Measurements from ENCODE around the gene PWWP2B.
"Not testable (repeated sequence)": the region's sequence is repeated elsewhere in the genome, so short reads cannot be mapped to it uniquely, and the experiment has no call there.

PWWP2B gene

DNA sequence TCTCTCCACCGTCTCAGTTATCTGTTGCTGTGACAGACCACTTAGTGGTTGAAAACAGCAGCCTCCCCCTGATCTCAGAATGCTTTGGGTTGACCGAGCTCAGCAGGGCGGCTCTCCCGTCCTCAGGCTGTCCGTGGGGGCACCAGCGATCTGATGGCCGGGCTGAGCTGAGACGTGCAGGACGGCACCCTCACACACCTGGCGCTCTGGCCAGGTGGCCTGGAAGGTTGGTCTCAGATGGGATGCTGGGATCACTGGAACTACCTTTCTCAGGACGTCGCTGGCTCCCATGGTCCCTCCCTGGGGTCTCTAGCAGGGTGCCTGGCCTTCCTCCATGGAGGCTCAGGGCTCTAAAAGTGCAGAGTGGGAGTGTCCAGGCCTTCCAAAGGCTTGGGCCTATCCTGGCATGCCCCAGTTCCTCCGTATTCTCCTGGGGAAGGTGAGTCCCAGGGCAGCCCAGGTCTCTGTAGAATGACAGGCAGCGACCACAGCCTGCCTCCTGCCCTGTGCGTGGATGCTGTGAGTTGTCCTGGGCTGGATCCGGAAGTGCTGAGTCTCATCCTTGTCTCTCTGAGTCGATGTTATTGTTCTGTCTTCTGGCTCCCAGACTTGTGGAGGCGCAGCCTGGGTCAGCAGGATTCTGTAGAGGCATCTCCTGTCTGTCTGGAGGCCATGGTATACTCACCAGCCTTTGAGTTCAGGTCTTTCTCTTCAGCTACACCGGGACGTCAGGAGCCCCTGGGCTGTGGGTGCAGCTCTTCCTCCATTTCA lies 12.2 kb upstream of the PWWP2B start:
- no peaks in the 10 kb centered on the region for H3K9me3 Mint-ChIP-seq
- peaks cover 38% of the 10 kb centered on the region for H3K36me3 Mint-ChIP-seq
- peaks cover 28% of the 10 kb centered on the region for H3K4me1 Mint-ChIP-seq
- no peak for ATAC-seq
- H3K27ac Mint-ChIP-seq: peak overlapping the region; percentile 15
- no peak for DNase-seq (ENCODE audit: low spot score in 2 of 2)
- no peak overlapping the region for H3K4me3 Mint-ChIP-seq

DNA sequence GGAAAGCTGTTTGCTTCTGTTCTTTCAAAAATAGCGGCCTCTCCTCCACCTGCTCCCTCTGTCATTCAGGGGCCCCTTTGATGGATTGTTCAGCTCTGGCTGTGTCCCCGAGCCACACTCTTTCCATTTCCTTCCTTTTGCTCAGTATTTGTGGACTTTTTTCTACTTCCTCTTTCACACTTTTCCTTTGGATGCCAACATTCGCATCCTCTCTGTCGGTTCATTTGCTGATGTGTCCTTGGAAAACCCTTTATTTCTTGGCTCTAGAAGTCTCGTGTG lies 11.7 kb upstream of the PWWP2B start:
- no peak overlapping the region for H3K4me3 Mint-ChIP-seq
- peaks cover 28% of the 10 kb centered on the region for H3K4me1 Mint-ChIP-seq
- H3K9me3 Mint-ChIP-seq: no peaks in the 10 kb centered on the region
- H3K36me3 Mint-ChIP-seq: peaks cover 40% of the 10 kb centered on the region
- DNase-seq (ENCODE audit: low spot score in 2 of 2) (no peak), ATAC-seq (no peak)
- no peak overlapping the region for H3K27ac Mint-ChIP-seq

DNA sequence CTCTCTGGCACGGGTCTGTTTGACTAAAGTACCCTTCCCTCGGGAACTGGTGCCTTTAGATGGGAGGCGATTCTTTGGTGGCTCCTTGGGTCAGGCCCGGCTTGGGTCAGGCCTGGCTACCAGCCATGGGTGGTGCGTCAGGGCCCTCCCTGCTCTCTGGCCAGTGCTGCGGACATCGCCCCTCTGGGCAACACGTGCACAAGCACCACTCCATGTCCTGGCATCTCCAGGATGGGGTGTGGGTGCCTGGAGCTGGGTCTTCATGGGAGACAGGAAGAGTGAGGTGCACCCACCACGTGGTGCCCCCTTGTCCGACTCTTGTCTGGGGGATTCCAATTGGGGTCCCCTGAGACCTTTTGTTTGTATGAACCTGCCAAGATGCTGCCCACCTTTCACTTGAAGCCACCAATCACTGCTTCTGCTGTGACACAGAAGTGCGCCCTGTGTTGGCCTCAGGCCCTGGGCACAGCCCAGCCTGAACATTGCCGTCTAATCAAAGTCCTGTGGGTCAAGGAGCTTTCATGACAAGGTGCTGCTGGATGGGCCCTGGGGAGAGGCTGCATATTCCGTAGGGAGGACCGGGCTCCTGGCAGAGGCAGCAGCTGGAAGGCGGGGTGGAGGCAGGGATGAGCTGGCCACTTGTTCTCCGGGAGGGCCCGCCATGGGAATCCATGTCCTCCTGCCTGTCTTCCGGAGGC lies 11.1 kb upstream of the PWWP2B start:
- no peaks in the 10 kb centered on the region for H3K9me3 Mint-ChIP-seq
- H3K4me3 Mint-ChIP-seq: no peak overlapping the region
- H3K4me1 Mint-ChIP-seq: peaks cover 28% of the 10 kb centered on the region
- DNase-seq (ENCODE audit: low spot score in 2 of 2) (no peak), ATAC-seq (no peak)
- H3K36me3 Mint-ChIP-seq: peaks cover 40% of the 10 kb centered on the region
- peak overlapping the region; percentile 98 for H3K27ac Mint-ChIP-seq

DNA sequence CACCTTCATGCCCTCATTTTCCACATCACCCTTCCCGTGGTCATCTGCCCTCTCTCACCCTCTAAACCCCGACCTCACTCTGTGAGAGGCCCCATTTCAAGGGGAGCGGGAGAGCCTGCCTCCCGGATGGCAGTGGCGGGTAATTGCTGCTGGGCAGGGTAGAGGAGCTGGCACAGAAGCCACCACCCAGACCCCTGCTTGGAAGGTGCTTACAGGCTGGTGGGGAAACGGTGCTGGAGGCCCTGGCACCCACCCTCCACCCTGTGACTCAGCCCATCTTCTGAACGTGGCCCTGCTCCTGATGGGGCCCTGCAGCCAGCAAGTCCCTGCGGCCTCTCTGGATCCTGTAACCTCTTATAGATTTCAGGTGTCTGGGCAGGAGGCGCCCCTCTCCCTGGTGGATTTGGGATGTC lies 10.6 kb upstream of the PWWP2B start:
- no peak for DNase-seq (ENCODE audit: low spot score in 2 of 2)
- Mint-ChIP-seq H3K4me3 (no peak overlapping the region), H3K27ac (peak overlapping the region; percentile 98), H3K36me3 (peaks cover 40% of the 10 kb centered on the region), H3K4me1 (peaks cover 26% of the 10 kb centered on the region), H3K9me3 (no peaks in the 10 kb centered on the region)
- ATAC-seq: no peak

DNA sequence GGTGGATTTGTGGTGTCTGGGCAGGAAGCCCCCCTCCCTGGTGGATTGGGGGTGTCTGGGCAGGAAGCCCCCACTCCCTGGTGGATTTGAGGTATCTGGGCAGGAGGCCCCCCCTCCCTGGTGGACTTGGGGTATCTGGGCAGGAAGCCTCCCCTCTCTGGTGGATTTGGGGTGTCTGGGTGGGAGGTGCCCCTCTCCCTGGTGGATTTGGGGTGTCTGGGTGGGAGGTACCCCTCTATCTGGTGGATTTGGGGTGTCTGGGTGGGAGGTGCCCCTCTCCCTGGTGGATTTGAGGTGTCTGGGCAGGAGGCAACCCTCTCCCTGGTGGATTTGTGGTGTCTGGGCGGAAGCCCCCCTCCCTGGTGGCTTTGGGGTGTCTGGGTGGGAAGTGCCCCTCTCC lies 10.1 kb upstream of the PWWP2B start:
- not testable (repeated sequence) for H3K9me3 Mint-ChIP-seq; DNase-seq (ENCODE audit: low spot score in 2 of 2); ATAC-seq
- peaks cover 24% of the 10 kb centered on the region for H3K4me1 Mint-ChIP-seq
- H3K4me3 Mint-ChIP-seq: peak overlapping the region; percentile 46
- peaks cover 41% of the 10 kb centered on the region for H3K36me3 Mint-ChIP-seq
- H3K27ac Mint-ChIP-seq: peak overlapping the region; percentile 98

DNA sequence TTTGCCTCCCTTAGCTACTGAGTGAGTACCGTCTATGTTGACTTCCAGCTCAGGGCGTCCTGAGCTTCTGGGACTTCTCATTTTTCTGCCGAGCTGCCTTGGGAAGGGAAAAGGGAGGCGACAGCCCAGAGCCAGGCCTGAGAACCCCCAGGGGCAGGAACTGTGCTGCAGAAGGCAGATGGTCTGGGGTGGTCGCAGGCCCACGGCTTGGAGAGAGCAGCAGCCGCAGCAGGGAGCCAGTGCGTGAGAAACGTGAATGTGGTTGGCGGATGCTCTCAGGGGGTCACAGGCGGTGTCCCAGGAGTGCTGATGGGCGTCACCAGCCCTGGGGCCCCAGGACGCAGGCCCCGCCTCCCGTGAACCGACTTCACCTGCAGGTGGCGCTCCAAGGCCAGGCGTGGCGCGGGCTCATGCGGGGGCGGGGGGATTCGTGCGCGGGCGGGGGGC lies 9.2 kb upstream of the PWWP2B start:
- no peaks in the 10 kb centered on the region for H3K9me3 Mint-ChIP-seq
- H3K36me3 Mint-ChIP-seq: peaks cover 49% of the 10 kb centered on the region
- H3K27ac Mint-ChIP-seq: peak overlapping the region; percentile 98
- H3K4me3 Mint-ChIP-seq: peak overlapping the region; percentile 46
- DNase-seq (ENCODE audit: low spot score in 2 of 2) (peak; percentile 82 to 88), ATAC-seq (peak; percentile 55)
- peaks cover 24% of the 10 kb centered on the region for H3K4me1 Mint-ChIP-seq

DNA sequence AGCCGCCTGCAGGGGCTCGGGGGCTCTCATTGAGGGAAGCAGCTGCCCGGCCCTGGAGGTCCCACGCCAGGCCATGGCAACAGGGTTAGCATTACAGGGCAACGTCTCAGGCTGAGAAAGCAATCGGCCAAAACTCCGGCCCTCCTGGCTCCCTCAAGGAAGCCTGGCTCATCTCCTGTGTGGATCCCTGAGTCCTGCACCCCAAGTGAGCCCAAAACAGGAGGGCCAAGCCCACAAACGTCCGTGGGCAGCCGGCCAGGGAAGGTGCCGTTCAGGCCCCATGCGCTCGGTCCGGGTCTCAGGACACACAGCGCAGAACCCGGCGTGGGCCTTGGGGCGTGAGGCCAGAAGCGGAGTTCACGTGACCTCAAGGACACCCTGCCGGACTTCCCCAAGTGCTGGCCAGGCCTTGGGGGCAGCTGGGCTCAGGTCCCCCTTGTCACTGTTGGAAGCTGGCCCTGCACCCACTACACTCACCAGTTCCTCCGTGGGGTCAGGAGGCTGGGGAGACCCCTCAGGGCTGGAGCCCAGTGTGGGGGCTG lies 8.0 kb upstream of the PWWP2B start:
- Mint-ChIP-seq H3K27ac (peak overlapping the region; percentile 91), H3K4me3 (no peak overlapping the region), H3K4me1 (peaks cover 27% of the 10 kb centered on the region), H3K9me3 (no peaks in the 10 kb centered on the region), H3K36me3 (peaks cover 49% of the 10 kb centered on the region)
- DNase-seq (ENCODE audit: low spot score in 2 of 2) (no peak), ATAC-seq (peak; percentile 39)

DNA sequence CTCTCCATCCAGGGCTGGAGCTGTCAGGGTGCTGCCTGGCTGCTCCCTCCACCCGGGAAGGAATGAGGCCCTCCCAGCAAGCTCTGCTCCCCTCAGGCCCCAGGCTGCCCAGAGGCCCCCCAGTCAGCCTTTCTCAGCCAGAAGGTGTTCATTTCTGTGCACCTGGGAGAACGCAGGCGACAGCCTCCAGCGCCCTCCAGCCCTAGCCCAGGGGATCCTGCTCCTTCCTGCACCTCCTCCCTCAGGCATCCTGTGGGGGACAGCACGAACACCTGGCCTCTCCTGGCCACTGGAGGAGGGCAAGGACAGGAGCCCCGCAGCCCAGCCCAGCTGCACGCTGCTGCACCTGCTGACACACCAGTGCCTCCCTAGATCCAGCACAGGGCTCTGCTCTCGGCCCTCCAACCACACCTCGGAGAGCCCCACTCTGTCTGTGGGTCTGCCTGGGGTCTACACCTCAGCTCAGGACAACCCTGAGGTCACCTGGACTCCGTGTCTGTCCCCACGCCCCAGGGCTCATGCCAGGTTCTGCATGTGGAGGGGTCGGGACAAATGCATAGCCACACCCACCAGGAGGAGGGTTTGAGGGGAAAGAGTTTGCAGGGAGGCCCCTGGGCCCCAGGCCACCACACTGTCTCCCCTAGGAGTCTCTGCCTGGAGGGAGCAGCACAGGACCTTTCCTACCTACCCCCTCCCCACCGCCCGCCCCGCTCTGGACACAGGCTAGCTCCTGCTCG lies 7.4 kb upstream of the PWWP2B start:
- Mint-ChIP-seq H3K9me3 (no peaks in the 10 kb centered on the region), H3K4me1 (peaks cover 27% of the 10 kb centered on the region), H3K4me3 (no peak overlapping the region), H3K27ac (peak overlapping the region; percentile 91), H3K36me3 (peaks cover 49% of the 10 kb centered on the region)
- DNase-seq (ENCODE audit: low spot score in 2 of 2) (no peak), ATAC-seq (peak; percentile 55)

DNA sequence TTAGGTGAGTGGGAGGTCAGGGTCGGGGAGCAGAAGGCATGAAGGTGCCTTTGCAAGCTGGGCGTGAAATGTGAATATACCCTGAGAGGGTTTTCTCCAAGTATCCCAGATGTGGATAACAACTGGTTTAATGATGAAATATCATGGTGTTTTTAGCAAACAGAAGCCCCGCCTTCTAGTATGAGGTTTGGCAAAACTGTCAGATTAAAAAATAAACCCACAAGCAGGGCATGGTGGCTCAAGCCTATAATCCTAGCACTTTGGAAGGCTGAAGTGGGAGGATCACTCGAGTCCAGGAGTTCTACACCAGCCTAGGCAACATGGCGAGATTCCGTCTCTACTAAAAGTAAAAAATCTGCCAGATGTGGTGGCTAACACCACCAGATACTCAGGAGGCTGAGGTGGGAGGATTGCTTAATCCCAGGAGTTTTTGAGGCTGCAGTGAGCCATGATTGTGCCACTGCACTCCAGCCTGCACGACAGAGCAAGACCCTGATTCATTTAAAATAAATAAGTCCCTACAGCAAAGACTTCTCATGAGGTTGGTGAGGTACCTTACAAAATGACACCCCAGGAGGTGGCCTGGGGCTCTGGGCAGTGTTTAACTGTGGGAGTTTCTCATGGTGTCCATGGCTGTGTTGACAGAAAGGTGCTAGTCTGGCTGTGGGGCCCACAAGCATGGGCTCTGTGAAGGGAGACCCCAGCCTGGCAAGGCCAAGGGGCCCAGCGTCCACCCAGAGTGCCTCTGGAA lies 6.7 kb upstream of the PWWP2B start:
- DNase-seq (ENCODE audit: low spot score in 2 of 2) (no peak), ATAC-seq (no peak)
- peaks cover 49% of the 10 kb centered on the region for H3K36me3 Mint-ChIP-seq

DNA sequence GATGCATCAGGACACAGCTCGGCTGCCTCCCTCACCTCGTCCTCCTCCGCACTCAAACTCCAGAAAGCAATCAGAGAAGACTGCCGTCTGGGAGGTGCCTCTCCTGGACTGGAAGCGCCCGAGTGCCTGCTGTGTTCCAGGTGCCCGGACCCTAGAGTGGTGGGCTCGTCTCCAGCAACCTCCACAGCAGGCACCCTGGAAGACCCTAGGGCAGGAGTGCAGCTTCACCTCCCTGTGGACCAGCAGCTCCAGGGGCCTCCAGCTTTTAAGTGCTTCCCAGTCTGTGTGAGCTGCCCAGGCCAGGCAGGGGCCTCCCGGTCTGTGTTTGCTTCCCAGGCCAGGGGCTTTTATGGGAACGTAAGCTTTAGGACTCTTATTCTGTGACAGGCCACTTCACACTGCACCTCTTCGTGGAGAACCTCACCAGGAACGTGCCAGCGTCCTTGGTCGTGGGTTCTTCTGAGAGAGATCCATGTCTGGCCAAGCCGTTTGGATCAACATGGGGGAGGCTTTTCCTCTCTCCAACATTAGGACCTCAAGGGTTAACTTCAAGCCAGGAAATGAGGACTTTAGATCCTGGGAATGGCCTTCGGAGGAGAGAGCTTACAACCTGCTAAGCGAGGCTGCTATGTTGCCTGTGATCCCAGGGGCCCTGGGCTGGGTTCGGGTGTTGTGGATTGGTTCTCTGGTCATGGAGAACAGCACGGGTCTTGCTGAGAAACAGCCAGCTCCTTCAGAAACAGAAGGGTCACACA lies 5.9 kb upstream of the PWWP2B start:
- no peak for ATAC-seq
- Mint-ChIP-seq H3K36me3 (peaks cover 46% of the 10 kb centered on the region), H3K9me3 (no peaks in the 10 kb centered on the region), H3K4me3 (no peak overlapping the region), H3K4me1 (peaks cover 27% of the 10 kb centered on the region), H3K27ac (peak overlapping the region; percentile 48)
- DNase-seq (ENCODE audit: low spot score in 2 of 2): no peak

More for the DNA sequence above, 6.7 kb upstream of the PWWP2B start:
- H3K4me3 Mint-ChIP-seq: no peak overlapping the region
- no peaks in the 10 kb centered on the region for H3K9me3 Mint-ChIP-seq
- peaks cover 27% of the 10 kb centered on the region for H3K4me1 Mint-ChIP-seq
- H3K27ac Mint-ChIP-seq: peak overlapping the region; percentile 91

DNA sequence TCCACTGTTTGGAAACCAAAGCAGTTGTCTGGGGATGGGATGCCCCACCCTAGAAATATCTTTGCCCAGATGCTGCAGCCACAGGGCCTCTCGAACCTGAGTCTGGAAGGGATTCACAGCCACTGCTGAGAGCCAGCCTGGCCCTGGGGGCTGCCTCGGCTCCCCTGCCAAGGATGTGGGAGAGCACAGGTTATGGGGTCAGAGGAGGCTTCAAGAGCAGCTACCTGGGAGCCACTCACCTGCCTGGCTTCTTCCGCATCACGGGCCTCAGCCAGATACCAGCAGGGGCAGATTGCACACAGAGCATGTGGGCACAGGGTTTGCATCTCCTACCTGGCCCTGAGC lies 5.4 kb upstream of the PWWP2B start:
- ATAC-seq: no peak
- H3K27ac Mint-ChIP-seq: peak overlapping the region; percentile 15

DNA sequence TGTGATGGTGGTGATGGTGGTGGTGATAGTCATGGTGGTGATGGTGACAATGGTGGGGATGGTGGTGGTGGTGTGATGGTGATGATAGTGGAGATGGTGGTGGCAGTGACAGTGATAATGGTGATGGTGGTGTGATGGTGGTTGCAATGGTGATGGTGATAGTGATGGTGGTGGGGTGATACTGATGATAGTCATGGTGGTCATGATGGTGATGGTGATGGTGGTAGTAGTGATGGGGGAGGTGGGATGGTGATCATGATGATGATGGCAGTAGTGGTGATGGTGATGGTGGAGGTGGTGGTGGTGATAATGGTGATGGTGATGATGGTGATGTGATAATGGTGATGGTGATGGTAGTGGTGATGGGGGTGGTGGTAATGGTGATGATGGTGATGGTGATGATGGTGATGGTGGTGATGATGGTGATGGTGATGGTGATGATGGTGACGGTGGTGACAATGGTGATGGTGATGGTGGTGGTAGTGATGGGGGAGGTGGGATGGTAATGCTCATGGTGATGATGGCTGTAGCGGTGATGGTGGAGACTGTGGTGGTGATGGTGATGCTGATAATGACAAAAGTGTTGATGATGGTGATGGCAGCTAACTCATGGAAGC lies 4.7 kb upstream of the PWWP2B start:
- H3K9me3 Mint-ChIP-seq: no peaks in the 10 kb centered on the region
- DNase-seq (ENCODE audit: low spot score in 2 of 2) (no peak), ATAC-seq (peak; percentile 1)
- H3K4me1 Mint-ChIP-seq: peaks cover 26% of the 10 kb centered on the region
- peak overlapping the region; percentile 15 for H3K27ac Mint-ChIP-seq
- H3K36me3 Mint-ChIP-seq: peaks cover 35% of the 10 kb centered on the region
- no peak overlapping the region for H3K4me3 Mint-ChIP-seq

More for the DNA sequence above, 5.4 kb upstream of the PWWP2B start:
- DNase-seq (ENCODE audit: low spot score in 2 of 2): no peak
- H3K4me3 Mint-ChIP-seq: no peak overlapping the region
- peaks cover 27% of the 10 kb centered on the region for H3K4me1 Mint-ChIP-seq
- no peaks in the 10 kb centered on the region for H3K9me3 Mint-ChIP-seq
- peaks cover 41% of the 10 kb centered on the region for H3K36me3 Mint-ChIP-seq

DNA sequence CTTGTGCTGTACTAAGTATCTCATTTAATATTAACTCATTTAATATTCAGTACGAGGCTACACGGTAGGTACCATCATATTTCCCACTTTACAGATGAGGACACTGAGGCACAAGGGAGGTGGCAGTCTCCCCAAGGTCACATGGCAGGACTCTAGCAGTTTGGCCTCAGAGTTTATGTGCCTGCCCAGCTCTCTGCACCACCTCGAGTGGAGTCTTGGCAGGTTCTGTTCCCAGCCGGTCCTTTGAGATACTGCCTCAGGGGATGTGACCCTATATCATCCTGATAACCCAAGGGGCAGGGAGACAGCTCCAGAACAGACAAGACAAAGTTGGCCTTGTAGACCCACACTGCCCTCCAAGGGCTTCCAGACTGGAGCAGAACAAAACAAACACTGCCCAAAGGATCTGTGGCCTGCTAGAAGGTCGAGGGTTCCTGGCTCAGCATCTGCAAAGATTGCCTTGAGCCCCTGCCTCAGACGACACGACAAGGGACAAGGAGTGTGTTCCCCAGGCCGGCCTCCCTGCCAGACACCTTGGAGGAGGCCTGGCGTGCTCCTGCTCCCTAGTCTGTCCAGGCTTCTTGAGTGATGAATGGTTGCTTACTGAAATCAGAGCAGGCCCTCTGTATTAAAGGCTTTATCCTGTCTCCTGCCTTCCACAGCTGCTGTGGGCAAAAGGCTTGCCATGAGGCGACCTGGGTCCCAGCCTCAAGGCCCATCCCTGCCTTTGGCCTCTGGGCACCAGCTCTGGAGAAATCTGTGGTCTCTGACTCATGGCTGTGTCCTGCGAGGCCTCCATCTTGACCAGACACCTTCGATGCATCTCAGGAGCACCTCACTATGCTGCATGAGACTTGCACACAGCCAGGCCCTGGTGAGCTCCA lies 3.9 kb upstream of the PWWP2B start:
- Mint-ChIP-seq H3K27ac (peak overlapping the region; percentile 15), H3K36me3 (peaks cover 32% of the 10 kb centered on the region), H3K4me1 (peaks cover 26% of the 10 kb centered on the region), H3K4me3 (no peak overlapping the region), H3K9me3 (no peaks in the 10 kb centered on the region)
- DNase-seq (ENCODE audit: low spot score in 2 of 2) (no peak), ATAC-seq (no peak)

Data from stimulated activated effector memory CD8-positive, alpha-beta T cell treated with anti-CD3 and anti-CD28 coated beads, Interleukin-12 subunit alpha, Interleukin-12 subunit beta, amount 100 ng/mL, for 72 hours (primary cell).